Loucy (cell line): ENCODE results near the gene TLDC2.

Experiments used
- EZH2phosphoT487 ChIP-seq: fragments of 200-600 bp; IDR thresholded peaks from 2 replicates; pipeline ENCODE4 v1.6.1; 2018; ENCODE audit warnings: antibody characterized with exemption, mild to moderate bottlenecking, moderate library complexity, borderline replicate concordance
- TF ChIP-seq, protein P1 (sequence below): fragments of 200-600 bp; sonication (generic); conservative IDR thresholded peaks from 2 replicates; pipeline ENCODE4 v1.5.1; 2014; ENCODE audit warnings: mild to moderate bottlenecking, antibody characterized with exemption, low read length

DNA sequence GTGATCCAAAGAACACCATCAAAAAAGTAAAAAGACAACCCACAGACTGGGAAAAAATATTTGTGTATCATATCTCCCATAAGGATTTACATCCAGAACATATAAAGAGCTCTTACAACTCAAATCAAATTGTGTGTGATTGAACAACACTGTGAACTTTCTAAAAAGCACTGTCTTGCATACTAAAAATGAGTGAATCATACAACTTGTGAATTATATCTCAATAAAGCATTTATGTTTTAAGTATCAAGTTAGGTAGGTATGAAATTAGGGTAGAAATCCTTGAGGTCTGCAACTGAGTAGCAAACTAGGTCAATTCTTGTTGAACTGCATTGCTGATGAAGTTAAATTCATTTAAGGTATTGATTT, 61.4 kb downstream of the TLDC2 start:
- TF ChIP-seq, protein P1, sequence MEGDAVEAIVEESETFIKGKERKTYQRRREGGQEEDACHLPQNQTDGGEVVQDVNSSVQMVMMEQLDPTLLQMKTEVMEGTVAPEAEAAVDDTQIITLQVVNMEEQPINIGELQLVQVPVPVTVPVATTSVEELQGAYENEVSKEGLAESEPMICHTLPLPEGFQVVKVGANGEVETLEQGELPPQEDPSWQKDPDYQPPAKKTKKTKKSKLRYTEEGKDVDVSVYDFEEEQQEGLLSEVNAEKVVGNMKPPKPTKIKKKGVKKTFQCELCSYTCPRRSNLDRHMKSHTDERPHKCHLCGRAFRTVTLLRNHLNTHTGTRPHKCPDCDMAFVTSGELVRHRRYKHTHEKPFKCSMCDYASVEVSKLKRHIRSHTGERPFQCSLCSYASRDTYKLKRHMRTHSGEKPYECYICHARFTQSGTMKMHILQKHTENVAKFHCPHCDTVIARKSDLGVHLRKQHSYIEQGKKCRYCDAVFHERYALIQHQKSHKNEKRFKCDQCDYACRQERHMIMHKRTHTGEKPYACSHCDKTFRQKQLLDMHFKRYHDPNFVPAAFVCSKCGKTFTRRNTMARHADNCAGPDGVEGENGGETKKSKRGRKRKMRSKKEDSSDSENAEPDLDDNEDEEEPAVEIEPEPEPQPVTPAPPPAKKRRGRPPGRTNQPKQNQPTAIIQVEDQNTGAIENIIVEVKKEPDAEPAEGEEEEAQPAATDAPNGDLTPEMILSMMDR, result no peak
- no peak for TF ChIP-seq EZH2phosphoT487
